HG03442 (cell line): ENCODE data around the gene CNTNAP5.

ENCODE experiments used
- ATAC-seq: cut with Tn5 transposase; IDR thresholded peaks from one replicate; pipeline ENCODE4 v1.9.1; 2021; ENCODE audit warnings: mild to moderate bottlenecking, moderate library complexity; ENCODE audit not compliant: unreplicated experiment

The CNTNAP5 gene

DNA sequence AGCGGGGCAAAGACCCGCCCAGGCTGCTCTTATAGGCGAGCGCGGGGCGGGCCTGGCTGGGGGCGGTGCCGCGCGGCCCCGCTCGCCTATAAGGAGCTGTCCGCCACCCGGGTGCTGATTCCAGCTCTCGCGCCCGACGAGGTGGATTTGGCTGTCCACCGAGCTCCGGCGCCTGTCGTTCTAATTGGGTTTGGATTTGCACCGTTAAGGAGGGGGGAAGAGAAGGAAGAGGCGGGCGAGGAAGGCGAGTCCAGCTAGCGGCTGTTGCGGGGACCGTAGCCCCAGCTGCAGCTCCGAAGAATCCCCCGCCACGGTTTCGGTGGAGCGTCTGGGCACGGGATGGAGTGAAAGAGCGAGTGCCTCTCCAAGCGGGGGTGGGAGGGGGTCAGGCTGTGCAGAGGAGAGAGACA lies at the start of gene CNTNAP5:
Gene CNTNAP5, plus strand, starts transcription at position 117 of the 410 bp plus-strand sequence. CDS start 364 bp downstream, outside the sequence.
- no peak for ATAC-seq

DNA sequence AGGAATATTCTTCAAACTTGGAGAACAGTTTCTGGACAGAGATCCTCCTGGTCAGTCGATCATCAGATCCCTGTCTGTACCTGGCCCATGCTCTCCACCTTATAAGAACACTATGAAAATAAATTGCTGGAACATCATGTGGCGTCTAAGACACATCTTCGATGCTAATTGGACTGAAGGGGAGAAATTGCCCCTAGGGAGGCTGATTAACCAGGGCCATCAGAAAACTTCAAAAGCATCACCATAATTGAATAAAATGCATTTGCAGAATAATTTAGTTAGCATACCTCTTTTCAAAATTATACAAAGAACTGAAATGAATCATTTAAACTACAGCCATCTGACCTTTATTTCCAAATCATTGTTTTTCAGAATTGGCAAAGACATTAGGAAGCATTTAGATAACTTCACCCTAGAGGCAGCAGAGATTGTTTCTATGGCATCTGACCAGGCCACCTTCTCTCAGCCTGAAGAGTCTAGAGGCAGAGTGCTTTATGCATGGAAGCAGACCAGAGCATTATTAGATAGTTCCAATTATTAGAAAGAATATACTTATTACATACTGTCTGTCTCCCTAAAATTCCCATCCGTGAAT lies 48.9 kb upstream of the CNTNAP5 start:
- ATAC-seq: no peak

DNA sequence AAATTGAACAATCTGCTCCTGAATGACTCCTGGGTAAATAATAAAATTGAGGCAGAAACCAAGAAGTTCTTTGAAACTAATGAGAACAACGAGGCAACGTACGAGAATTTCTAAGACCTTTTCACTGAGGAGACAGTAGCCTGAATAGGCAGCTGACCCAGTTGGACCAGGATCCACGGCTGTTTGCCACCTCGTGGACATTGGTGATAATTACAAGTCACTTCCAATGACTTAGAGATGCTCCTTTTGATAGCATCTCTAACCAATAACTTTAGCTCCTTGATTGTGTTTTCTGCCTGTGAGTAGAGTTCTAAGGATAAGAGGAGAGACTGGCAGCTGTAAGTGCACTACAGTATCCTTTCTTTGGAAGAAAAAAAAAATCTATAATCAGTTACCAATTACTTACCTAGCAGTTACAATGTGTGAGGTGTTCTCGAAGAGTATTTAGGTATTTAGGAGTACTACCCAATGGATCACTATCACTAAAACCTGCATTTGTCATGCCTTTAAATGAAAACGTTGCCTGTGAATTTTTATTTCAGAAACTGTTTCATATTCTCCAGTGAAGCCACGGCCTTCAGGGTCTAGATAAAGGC lies 31.3 kb upstream of the CNTNAP5 start:
- ATAC-seq: peak; percentile 77

DNA sequence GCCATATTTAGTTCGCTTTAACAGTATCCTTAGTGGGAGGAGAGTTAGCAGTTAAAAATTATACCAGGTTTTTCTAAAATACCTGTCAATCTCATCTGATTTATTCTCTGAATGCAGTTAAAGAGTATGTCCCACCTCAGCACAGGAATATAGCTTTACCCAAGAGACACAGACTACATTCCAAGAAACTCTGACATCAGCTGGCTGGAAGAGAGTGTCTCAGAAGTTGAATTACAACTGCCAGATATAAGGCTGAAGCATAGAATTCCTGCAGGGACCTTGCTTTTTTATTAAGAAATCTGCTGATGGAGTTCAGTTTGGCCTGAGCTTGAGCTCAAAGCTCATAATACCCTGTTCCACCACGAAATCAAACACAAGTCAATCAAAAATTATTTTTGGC lies 25.4 kb upstream of the CNTNAP5 start:
- no peak for ATAC-seq

DNA sequence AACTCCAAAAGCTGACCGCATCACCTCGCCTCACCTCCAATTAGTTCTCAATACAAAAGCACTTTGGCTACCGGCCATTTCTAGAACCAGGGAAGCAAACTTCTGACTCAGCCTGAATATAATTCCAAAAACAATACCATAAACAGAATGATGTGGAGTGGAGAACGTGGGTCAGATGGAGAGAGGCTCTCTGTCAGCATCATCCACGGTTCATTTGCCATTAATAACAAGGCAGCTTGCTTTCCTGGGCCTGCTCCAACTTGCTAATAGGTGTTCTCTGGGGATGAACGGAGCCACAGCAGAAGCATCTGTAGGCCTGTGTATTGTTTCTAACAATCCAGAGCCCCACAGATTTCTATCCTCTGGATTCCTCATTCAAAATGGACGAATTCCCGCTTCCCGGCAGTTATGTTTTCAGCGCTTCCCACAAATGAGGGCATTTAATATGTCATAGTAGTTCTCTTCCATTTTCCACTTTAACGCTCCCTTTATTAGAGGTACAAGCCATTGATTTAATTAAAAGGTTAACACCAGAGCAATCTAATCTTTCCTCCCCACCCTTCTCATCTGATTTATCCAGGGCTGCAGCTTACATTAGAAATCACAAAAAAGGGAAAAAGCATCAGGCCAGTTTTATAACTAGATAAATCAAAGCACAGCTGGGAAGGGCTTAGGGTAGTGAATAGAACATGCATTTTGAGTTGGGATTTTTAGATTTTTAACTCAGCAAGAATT lies 23.2 kb upstream of the CNTNAP5 start:
- no peak for ATAC-seq

DNA sequence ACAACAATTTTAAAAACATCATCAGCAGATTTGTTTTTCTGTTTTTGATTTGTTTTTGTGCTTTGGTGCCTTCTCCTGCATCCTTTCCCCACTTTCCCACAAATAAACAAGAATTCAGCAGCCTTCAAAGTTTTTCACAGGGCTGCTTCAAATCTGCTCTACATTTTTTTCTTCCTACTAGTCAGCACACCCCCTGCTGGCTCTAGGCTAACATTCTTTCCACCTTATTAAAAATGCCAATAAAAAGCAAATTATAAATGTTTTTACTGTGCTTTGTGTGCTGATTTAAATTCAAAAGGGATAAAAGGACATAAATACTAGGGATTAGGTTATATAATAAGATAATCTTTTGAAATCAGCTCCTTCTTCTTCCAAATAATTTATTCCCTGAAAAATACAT lies 6.2 kb upstream of the CNTNAP5 start:
- no peak for ATAC-seq

DNA sequence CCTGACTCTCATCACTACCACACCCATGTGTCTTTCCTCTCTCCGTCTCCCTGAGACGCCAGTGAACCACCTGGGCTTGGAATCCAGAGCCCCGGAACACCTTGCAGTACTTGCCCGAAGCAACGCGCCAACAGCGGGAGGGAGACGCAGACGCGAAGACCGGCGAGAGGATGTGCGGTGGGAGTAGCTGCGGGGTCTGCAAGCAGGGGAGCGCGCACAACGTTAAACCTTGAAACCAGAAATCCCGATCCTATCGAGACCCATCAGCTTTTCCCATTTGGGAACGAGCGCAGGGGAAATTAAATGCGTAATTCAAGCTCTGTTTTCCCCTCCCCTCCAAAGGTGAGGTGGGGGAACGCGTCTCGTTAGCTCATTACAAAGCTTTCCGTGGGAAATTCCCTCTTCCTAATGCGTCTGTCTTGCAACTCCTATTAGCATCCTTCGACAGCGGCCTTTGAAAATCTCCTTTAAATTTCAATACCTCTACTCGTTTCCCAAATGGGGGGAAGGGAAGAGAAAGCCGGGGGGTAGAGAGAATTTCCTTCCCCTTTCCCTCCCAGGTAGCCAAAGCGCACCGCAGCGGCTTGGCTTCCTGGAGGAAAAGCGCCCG lies 421 bp upstream of the CNTNAP5 start:
- no peak for ATAC-seq

DNA sequence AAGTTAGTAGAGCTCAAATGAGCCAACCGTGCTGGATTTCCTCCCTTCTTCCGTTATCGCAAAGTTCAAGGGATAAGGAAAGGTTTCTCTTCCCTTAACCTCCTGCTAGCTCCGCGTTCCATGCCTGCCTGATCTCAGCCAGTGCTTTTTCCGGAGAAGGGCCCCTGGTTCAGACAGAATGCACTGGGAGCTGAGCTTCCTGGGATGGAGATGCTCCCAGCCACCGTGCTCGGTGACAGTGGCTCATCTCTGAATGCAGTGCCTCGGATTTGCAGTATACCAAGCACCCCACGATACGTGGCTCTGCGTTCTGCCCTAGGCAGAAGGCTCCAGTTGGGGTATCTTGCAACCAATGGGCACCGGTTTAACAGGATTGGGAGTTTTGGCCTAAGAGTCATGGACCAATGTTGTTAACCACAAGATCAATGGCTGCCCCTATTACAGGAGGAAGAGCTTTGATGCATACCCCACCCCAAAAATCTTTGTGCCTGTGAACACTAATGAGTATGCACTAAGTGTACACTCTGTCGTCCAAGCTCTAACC lies 876 bp downstream of the CNTNAP5 start:
- ATAC-seq: no peak

DNA sequence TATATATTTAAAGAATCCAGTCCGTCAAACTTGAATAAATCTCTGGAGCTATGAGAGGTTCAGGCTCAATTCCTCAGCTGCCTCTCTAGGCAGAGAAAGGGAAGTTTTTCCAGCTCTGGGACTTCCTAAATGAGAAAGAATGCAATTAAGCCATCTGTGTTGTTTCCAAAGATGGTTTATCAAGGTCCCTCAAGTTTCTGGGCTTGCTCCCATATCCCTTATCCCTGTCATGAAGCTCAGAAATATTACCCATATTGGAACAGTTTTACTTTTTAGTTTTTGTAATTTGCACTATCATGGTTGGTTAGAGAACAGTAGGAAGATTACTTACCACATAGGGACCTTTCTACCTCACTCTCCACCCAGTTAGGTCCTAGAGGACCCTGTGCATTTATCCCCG lies 1.4 kb downstream of the CNTNAP5 start:
- peak; percentile 8 for ATAC-seq

DNA sequence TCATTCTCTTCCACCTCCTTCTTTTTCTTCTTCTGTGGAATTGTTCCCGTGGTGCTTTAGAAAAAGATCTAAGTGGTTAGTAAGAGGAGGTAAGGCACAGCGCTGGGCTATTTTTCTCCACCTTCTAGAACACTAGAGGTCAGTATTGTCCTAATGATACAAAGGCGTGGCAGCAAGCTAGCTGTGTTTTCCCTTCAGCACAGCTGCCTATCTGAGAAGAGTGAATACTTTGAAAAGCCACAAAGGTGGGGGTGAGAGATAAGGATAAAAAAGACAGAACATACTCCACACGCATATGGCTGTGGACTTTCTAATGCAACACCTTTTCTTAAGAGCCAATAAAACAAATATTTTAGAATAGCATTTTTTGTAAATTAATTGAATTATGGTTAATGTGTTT lies 2.1 kb downstream of the CNTNAP5 start:
- ATAC-seq: peak; percentile 92

DNA sequence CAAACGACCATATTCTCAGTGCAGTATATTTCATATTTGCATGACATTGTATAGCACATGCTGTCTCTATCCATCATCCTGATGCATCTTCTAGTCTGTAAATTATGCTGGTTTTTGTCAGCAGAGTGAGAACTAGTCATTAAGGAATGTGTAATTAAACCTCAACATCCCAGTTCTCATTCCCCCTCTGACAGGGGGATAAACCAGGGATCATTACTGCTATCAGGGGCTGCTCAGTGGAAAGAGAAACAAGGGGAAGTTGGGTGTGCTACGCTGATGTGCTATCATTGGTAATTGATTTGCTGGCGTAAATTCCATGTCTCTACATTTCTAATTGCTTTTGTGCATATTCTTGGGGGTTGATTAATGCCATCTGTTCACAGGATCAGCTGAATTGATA lies 7.7 kb downstream of the CNTNAP5 start:
- no peak for ATAC-seq

DNA sequence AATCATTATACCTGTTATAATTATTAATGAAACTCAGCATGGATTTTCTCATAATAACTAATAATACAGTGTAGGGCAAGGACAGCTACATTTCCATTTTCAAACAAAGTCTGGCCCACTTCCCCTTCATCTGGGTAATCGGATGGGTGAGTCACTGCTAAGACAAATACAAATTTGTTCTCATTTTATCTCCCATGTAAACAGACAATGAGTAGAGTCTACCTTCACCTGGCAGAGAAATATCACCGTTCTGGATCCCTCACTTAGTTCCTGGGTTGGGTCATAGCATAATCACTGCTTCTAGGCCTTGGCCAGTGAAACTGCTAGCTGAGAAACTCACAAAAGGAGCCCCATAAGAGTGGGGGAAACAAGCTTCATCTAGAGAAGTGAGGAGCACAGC lies 9.2 kb downstream of the CNTNAP5 start:
- ATAC-seq: no peak

DNA sequence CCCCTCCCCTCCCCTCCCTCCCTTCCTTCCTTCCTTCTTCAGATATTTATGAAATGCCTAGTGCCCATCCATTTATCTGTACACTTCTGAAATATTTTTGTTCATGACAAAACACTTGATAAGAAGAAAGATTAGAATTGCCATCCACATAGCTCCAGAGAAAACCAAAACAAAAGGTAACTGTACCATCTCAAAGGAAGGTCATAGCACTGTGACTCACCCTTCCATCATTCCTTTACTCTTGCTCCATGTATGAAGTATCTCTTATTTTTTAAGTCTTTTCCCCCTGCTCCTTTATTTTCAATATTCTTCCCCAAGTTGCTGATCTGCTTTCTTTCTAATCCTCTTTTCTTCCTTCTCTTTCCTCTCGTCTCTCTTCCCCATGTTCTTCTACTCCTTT lies 9.9 kb downstream of the CNTNAP5 start:
- no peak for ATAC-seq

DNA sequence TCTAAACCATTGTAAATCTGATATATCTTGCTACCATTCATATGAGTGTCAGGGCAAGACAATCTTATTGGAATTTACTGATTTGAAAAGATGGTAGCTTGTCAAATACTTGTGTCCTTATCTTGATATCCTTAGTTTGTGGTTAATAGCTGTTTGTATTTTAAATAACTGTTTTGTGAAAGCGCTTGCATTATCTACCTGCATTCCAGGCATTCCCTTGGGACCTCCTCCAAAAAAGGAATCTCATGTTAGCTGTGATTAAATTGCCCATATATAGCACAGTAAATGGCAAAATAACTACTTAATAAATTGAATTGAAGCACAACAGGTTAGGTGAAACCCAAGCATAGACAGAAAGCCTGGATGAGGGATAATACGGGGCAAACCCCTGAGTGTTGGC lies 13.9 kb downstream of the CNTNAP5 start:
- no peak for ATAC-seq

DNA sequence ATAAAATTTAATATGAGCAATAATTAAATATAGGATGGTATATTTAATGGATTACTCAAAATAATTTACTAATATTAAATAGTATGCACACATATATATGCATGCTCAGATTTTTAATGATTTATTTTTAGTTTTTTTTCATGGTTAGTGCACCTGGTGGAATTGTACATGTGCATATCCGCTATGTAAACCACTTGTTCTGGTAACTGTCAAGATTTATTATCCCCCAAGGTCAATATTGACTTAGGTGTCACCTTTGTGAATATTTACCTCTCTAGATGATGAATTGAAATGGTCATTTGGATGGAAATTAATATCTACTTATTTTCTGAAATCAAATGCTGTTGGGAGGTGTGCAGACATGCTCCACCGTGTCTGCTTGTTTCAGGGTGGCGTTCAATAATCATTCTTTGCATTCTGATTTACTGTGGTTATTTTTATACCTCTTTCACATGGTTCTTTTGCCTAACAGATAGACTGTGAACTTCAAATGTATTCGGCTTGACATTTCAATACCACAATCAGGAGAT lies 14.7 kb downstream of the CNTNAP5 start:
- ATAC-seq: no peak

DNA sequence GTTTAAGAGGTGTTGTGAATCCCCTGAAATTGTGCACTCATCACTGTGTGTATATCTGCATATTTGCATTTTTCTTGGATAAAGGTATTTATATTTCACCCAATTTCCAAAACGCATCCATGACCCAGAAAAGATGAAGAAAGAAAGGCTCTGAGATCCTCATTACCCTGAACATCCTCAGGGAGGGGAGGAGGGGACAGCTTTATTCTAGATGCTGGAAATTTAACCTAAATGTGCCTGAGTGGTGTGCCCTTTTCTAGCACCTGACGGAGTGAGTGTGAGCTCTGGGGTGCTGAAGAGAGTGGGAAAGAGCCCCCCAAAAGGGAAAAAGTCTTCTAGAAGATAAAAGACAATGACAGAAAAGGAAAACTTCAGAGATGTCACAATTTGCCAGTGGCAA lies 20.8 kb downstream of the CNTNAP5 start:
- ATAC-seq: no peak

DNA sequence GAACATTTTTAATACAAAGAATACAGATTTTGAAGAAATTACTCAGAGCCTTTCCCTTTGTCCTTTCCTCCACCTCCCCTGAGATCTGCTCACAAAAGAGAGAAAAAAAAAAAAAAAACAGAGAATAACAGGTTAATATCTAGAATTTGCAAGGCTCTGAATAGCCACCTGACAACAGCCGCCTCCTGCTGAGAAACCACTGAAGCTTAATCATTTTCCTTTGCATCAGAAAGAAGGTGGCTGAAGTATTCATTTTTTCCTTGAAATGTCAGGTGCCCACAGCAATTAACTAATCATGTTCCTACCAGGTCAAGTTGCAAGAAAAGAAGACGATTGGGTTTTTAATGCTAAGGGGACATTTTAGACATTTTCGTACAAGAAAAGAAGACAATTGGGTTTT lies 21.2 kb downstream of the CNTNAP5 start:
- ATAC-seq: no peak

DNA sequence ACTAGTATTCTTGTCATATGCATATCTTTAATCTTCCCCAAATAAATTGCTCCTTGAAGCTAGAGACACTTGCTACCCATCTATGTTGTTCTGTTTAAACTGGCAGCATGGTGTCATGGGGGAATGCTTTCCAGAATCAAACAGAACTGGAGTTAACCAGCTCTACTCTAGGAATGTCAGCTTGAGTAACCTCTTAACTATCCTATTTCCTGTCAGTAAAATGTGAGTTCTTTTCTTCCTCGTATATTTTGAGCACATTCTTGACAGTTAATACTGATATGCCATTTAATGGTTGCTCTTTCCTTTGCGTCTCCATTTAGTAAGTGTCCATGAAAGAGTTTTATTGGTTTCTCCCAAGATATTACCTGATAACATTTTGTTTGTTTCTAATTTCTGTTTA lies 23.0 kb downstream of the CNTNAP5 start:
- no peak for ATAC-seq

DNA sequence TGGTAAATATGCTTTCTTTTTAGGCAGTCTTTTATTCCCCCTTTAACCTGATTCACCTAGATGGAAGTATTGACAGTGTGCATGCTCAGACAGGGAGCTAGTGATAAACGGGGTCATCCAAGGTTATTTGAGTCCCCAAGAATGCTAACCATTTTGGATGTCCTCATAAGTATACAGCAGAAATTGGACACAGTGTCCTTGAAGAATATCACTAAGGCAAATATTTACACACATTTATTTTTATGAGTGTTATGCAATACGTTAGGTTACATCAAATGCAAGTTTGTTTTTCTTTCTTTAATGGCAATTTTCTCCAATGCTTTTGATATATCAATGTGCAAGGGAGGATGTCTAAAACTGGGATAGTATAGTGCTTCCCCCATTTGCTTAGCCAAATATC lies 23.6 kb downstream of the CNTNAP5 start:
- ATAC-seq: no peak

DNA sequence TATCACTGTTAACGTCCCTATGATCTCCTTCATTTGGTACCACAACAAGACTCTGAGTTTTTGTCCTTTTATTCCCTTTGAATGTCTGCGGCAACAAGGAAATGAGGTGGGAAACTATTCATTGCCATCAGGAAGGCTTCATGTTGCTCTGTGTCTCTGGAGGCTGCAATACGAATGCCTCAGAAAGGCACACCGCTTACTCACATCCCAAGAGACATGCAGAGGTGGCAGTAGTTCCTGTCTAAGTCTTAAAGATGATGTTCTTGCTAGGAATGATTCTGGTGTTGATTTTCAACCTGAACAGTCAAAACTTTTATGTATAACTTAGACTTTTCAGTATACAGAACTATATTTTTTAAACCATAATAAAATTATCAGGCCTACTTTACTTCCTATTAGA lies 24.0 kb downstream of the CNTNAP5 start:
- ATAC-seq: no peak

DNA sequence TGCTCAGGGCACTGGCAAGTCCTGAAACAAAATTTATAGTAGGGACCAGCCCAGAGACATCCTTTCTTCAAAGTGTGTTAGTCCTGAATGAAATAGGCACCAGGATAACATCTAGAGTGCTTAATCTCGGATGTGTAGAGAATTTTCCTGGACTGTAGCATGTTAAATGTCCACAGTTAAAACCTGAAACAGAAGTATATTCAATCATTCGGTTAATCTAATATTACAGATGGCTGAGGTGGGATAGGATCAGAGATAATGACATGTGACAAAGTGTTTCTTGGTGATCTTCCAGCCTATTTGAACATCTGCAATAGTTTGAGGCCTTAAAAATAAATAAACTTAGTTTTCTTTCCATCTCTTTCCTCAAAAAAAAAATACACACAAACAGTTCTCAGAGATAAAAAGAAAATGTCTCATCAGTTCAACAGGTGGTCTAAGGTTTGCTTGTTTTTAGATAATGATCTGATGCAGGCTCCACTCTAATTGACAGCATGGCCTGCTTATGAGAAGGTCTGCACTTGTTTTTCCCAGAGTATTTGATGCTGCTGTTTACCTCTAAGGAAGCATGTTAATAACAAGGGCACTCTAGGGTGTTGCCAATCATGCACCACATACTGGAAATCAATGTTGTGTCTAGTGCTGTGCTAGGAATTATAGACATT lies 25.9 kb downstream of the CNTNAP5 start:
- no peak for ATAC-seq
